ENCODE data around the gene LHX1.

The LHX1 gene

DNA sequence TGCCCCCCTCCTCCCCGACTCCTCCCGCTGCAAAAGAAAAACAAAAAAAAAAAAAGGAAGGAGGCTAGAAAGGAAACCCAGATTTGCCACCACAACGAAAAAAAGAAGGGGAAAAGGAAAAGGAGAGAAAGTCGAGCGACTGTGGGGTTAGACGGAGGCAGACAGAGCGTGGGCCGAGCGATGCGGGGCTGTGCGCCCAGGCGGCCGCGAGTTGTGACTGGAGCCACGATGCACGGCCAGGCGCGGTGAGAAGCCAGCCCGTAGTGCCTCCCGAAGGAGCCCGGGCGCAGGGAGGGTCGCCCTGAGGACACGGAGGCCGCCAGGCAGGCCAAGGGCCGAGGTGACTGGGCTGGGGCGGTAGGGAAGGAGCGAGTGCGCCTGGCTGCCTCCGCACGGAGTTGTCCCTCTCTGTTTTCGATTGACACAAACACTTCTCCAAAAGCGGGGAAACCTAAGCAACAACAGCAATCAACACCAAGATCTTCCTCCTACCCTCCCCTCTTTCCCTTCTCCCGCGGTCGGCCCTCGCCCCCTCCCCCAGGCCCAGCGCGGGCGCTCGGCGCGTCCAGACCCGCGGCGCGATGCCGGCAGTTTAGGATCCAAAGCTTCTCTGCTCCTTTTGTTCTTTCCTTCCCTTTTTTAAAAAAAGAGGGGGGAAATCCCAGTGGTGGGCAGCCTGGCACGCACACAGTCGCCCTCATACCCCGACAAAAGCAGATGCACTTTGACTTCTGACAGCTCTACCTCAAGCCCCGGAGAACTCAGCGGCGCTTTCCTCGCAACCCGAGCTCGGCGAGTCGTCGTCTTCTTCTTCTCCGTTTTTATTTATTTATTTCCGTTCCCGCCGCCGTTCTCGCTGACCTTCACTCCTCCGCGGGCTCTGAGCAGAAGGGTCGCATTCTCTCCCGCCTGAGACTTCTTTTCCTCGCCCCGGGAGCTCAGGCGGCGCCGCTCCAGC is at the start of gene LHX1:
Gene LHX1 (plus strand): TSS at position 475 of the 958 bp plus-strand sequence. CDS start 723 bp downstream, outside the sequence.
- in situ Hi-C loops (cut with MboI; ENCODE audit: low sequenced_read_pairs) = no loop called here

DNA sequence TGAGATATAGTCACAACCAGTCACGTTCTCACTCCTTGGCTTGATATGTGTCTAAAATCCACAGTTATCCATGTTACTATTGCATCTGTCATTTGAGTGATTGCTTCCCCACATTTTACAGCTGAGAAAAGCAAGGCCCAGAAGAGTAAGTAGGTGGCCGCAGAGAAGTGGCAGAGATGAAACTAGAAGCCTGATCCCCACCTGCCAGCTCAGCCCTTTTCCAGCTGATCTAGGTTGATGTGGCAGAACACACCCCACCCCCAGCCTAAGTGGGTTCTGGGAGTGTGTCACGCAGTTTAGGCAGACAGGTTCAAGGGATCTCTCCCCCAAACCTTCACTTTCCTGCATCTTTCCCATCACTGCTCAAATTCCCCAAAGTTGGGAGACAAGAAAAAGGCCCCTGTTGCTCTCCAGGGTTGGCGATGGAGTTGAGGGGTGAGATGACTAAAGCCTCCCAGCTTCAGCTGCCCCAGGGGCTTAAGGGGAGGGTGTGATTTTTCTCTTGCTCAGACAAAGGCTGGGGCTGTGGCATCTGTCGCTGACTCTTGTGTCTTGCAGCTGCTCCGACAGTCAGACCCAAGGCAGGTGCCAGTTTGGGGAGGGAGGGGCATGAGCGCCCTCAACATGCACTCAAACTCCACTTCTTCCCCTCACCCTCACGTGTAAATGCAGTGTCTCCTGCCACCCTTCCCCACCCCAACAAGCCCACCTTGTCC is 48.9 kb upstream of the LHX1 start:
- in situ Hi-C loops (cut with MboI; ENCODE audit: low sequenced_read_pairs) = no loop called here

DNA sequence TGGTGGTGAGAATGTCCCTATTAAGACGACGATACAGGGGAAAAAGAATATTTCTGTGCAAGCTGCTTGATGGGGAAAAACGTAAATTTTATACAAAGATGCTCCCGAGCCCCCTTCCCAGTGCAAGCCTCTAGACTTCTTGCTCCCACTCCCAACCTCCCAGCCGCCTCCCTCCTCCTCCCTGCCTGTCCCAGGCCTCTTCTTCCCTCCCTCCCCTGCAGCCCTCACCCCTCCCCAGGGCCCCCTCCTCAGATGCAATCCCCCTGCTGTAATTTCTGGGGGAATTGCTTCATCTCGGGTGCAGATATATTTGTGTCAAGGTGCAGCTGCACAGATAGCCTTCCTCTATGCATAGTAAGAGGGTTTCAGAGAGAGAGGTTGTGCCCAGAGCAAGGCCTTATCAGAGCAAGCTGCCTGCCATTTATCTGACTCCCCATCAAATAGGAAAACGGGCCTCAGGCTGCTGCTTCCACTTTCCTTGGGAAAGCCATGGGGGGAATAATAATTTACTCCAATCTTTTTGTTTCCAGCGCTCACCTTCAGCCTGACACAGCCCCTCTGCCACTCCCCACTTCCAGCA is 47.4 kb upstream of the LHX1 start:
- in situ Hi-C loops (cut with MboI; ENCODE audit: low sequenced_read_pairs) = no loop called here

DNA sequence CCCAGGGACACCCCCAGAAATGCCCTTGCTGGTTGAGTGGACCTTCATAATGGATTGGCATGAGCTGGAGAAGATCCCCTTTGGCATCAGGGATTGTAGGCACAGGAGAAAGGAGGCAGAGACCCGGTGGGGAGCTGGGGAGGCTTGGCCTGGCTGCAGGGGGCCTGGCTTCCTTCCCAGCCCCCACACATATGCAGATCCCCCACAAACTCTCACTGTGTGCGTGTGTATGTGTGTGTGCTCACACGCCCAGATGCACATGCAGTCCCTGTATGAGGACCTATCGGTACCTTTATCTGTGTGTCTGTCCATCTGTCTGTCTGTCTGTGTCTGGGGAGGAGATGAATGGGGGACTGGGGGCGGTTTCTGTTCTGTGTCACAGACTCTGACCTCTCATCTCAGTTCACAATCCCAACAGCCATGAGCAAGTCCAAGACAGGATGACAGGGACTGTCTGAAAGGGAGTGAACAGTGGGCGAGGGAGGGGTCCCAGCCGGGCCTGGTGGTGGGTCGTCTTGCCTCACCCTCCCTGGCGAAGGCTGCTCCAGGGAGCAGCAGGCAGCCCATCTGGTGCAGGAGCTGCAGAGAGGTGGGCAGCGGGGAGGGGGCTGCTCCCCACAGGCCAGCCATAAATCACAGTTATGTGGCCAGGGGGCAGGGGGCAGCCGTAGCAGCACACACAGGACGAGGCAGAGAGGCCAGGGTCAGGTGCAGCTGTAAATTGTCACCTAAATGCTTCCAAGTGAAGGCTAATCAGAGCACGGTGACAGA is 46.7 kb upstream of the LHX1 start:
- in situ Hi-C loops (cut with MboI; ENCODE audit: low sequenced_read_pairs) = no loop called here

DNA sequence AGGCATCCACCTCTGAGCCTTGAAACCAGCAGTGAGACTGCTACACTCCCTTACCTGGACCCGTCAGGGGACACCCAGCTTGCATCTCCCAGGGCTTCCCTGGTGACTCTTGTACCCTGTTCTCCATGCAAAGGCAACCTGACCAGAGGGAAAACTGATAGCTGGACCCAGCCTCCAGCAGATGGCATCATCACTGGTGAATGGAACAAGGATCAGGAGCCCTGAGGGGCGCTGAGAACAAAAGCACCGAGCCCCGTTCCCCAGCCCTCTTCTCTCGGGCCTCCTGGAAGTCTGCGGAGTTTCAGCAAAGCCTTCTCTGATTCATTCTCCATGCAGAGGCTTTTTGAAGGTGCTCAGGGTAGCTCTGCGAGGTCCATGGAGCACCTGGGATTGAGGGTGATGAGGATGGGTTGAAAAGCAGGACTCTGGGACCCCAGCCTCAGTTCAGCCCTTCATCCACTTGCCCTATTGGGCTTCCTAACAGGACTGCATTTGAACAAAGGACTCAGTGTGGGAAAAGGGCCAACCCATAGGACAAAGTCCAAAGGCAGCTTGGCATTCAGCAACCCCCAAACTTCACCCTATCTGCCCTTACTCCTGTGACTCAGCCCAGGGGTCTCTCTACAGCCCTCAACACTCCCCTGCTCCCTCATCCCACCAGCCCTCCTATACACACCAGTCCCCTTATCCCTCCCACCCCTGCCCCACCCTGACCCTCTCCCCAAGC is 45.0 kb upstream of the LHX1 start:
- in situ Hi-C loops (cut with MboI; ENCODE audit: low sequenced_read_pairs) = no loop called here

DNA sequence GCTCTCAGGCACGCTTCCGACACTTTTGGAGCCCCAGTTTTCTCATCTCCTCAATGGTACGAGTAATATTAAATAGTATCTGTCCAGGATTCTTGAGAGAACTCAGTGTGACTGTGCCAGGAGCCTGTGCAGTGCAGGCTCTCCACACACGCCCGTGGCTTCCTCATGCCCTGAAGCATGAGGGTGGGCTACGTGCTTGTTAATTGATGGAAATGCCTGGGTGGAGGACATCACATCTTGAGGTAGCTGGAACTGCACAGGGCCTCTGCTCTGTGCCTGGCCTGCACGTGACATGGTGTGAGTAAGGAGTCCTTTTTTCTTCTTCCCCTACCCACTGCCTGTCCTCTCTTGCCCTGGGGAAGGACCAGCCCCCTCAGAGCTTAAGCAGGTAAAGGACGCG is 43.1 kb upstream of the LHX1 start:
- in situ Hi-C loops (cut with MboI; ENCODE audit: low sequenced_read_pairs) = no loop called here

DNA sequence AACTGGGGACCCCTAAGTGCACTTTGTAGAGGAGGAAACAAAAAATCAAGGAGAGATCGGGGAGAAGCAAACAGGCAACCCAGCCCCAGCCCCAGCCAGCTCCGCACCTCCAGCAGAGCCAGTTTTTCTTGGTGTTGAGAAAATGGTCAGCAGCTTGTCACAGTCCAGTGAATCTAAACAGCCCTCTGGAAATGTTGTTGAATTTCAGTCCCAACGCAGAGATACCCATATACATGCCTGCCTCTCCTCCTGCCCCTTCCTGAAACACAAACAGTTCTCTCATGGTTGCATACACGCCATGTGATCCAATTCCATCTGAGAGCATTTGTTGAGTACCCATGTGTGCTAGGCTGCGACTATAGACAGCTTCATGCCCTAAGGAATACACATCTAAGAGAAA is 42.4 kb upstream of the LHX1 start:
- in situ Hi-C loops (cut with MboI; ENCODE audit: low sequenced_read_pairs) = no loop called here

DNA sequence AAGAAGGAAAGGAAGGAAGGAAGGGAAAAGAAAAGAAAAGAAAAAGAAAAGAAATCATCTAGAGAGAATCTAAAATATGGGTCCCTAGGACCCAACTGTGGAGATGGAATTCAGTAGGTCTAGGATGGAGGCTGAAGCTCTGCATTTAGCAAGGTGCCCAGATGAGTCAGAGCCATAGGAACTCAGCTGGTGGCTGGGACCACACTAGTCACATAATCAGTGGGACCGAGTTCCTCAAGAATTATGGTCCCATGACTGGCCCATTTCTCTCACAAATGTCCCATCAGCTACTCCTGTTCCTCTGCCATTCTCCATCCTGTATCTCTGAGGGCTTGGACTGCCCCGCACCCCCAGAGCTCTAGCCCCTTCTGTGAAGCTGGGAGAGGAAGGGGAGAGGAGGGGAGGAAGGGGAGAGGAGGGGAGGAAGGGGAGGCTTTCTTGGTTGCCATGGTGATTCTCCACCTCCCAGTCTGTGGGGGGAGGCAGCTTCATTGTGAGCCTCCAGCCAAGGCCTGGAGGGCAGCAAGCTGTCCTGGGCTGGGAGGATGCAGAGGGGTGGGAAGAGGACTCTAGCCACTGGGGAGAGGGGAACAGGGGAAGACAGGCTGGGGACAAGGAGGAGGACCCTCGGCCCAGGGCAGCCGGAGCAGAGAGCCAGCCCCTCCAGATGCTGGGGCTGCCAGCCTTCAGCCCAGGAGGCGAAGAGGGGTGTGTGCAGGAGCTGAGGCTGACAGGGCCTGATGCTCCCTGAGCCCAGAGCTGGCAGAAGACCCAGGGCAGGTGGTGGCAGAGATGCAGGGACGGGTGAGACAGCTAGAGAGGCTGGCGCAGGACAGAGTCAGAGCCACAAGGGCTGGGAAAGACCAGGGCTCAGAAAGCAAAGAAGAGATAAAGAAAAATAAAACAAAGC is 37.8 kb upstream of the LHX1 start:
- in situ Hi-C loops (cut with MboI; ENCODE audit: low sequenced_read_pairs) = no loop called here

DNA sequence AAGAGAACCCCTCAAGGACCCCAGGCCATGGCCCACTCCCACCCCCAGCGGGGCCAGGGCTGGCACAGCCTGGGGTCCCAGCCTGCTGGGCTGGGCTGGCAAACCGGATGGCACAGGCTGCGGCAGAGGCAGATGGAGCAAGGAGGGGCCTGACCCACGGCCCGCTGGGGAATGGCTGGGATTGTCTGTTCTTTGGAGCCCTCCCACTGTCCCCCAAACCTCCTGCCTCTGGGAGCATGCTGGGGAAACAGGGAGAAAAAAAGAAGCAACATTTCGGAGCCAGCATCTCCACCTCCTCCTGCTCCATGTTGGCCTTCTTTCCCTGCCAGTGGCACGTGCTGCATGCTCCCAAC is 37.1 kb upstream of the LHX1 start:
- in situ Hi-C loops (cut with MboI; ENCODE audit: low sequenced_read_pairs) = no loop called here

DNA sequence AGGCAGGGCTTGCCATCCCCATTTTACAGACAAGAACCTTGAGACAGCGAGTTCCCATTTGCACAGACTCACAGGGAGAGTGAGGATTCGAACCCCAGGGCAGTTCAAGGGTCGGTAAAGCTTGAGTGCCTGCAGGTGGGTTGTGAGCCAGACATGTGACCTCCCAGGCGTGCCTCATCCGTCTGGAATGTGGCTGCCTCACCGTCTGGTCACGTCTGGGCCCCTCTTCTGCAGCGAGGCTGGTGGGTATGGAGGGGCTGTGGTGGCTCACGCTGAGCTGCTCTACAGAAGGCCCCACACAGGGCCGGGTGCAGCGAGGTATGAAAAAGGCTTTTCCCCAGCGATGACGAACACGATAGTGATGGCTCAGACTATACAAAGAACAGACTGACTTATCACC is 35.8 kb upstream of the LHX1 start:
- in situ Hi-C loops (cut with MboI; ENCODE audit: low sequenced_read_pairs) = no loop called here

DNA sequence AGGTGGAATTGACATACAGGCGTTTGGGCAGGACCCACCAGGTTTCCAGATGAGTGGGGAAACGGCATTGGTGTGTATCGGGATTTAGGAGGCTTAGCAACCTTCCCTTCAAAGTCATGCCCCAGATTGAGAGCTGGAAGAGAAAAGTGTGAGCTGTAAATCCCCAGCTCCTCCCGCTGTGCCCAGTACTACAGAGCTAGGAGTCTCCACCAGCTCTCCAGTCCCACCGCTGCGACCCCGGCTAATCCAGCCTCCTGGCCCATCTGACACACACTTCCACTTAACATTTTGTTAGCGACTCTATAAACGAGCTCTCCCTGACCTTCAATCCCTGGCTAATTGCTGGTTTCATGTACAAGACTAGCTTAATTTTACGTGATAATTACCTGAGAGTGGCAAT is 29.9 kb upstream of the LHX1 start:
- in situ Hi-C loops (cut with MboI; ENCODE audit: low sequenced_read_pairs) = no loop called here

DNA sequence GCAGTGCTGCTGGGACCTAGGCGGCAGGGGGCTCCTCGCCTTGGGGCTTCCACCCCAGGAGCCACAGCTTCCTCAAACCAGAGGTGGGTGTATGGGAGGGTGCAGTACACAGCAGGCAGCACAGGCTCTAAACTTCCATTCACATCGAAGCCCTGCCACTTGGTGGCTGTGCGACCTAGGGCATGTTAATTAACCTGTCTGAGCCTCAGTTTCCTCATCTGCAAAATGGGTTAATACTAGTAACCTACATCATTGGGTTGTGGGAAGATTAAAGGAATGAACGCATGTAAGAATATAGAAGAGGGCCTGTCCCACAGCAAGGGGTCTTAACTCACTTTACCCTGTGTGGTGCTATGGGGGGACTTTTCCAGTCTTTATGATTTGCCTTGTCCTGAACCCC is 26.8 kb upstream of the LHX1 start:
- in situ Hi-C loops (cut with MboI; ENCODE audit: low sequenced_read_pairs) = no loop called here

DNA sequence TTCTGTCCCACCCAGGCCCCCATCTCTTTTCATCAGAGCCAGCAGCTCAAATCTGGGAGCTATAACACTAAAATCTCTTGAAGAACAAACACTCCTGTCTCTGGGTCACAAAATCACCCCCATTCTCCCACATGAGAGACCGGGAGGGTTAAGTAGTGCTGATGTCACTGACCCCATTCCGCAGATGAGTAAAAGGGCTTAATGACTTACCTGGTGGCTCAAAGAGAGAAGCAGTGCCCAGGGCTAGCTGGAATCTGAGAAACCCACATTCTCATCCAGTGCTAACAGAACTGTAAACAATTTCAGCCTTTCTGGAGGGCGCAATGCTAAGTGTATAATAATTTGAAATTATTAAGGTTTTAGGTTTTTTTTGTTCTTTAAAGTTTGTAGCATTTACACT is 26.3 kb upstream of the LHX1 start:
- in situ Hi-C loops (cut with MboI; ENCODE audit: low sequenced_read_pairs) = no loop called here

DNA sequence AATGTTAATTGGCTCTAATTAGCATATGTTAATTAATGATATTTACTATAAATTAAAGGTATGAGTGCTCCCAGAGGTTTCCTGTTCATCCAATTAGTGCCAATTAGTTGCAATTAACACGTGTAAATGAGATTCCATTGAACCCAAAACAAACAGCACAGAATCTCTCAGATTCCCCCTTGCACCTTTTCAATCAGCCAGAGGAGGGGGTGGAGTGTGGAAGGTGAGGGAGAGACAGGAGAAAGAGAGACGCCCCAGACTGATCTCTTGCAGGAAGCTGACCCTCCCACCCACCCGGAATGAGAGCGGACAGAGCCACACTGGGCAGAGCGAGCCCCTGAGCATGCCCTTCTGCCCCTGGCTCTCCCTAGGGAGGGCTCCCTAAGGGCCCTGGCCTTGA is 24.1 kb upstream of the LHX1 start:
- in situ Hi-C loops (cut with MboI; ENCODE audit: low sequenced_read_pairs) = no loop called here

DNA sequence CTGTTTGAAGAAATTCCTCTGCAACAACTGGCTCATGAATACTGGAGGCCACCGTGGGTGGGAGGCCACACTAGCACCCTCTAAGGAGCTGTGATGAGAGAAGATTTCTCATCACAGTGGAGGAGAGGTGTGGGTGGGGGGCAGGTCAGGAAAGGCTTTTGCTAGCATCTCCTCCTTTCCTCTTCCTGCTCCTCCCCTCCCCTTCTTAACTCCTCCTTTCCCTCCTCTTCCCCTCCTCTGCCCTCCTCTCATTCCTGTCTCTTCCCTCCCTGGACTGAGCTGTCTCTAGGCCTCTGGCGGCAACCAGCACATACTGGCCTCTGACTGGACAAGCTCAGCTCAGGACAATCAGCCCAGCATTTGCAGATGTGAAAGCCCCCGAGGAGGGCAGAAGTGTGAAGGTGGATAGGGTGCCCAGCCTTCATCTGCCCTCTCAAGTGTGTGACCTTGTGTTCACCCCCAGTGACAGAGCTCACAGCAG is 19.0 kb upstream of the LHX1 start:
- in situ Hi-C loops (cut with MboI; ENCODE audit: low sequenced_read_pairs) = no loop called here

DNA sequence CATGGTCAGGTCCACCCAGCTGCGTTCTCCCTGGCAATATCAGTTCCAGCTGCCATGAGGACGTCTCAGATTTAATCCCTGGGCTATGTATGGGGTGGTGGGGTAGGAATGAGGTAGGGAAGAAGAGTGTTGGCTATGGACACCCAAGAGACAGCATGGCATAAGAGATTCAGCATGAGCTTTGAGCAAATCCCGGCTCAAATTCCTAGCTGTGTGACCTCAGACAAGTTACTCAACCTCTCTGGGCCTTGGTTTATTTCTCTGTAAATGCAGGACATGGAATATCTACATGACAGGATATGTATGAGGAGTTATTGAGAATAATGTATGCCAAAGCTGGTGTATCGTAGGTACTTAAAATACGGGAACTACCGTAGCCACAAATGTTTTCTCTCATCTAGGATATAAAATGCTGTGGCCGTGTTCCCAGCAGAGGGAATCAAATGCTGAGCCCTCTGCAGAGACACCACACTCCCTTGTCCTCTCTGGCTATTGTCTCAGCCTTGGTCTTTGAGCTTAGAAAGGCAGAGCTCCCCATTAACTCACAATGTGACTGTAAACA is 17.8 kb upstream of the LHX1 start:
- in situ Hi-C loops (cut with MboI; ENCODE audit: low sequenced_read_pairs) = no loop called here

DNA sequence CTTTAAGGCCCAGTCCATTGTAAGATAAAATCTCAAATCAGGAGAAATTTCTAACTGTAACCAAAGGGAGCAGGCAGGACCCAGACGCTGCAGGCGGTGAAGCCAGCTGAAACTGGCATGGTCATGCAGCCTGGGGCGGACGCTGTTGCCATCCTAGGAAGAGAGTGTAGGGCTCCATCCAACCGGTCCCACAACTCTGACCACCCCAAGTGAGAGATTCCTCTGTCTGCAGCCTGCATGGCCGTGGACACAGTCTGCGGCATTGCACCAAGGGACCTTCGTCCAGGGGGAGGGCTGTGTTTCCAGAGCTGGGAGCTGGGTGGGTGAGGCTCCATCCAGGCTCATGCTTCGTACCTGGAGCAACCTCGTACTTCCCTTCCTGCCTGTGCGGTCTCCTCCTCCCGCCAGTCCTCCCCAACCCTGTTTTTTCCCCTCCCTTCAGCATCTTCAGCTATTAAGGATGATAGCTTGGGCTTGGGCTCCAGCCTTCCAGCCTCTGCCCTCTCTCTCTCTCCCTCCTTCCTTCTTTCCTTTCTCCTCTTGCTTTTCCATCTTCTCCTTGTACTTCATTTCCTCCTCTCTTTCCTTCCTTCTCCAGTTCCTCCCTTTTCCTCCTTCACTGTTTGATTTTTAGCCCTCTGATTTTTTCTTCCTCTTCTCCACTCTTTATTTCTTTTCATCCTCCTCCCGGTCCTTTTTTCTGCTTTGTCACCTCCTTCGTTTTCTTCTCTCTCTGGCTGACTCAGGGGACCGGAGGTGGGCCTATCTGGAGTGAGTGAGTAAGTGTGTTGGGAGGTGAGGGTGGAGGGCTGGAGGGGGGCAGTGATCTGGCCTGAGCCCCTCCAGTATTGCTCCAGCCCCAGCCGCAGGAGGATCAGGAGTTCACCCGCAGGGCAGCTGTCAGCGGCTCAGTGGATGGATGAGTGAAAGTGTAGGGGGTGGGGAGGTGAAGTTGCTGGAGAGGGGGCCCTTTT is 17.0 kb upstream of the LHX1 start:
- in situ Hi-C loops (cut with MboI; ENCODE audit: low sequenced_read_pairs) = no loop called here

Data from hTERT RPE-1 (cell line).